Stimulated activated naive B cell treated with anti-CD40 and anti-IgM and Interleukin-4, amounts not matched to agents 10 μg/mL and 1 μg/mL and 100 μg/mL, for 72 hours (primary cell): ENCODE results near the gene DBH.

Experiments
- ATAC-seq, 2 donors: fragments of 150-1000 bp; cut with Tn5 transposase; replicated peaks; 2 replicates each; pipeline ENCODE4 v1.10.0; 2021; ENCODE audit warnings: moderate library complexity in 1 of 2
- DNase-seq: peaks from one replicate; pipeline ENCODE4 v3.0.0; 2021
- H3K27ac Mint-ChIP-seq: one replicate; pipeline ENCODE4 v1.8.0; 2022; ENCODE audit warnings: mild to moderate bottlenecking, mixed read lengths
- H3K27me3 Mint-ChIP-seq, 2 donors: one replicate each; pipeline ENCODE4 v1.8.0; 2022; ENCODE audit warnings: mixed read lengths in 2 of 2
- H3K36me3 Mint-ChIP-seq, 2 donors: one replicate each; pipeline ENCODE4 v1.8.0; 2022; ENCODE audit warnings: mixed read lengths in 2 of 2, mild to moderate bottlenecking in 1 of 2
- H3K4me1 Mint-ChIP-seq, 2 donors: one replicate each; pipeline ENCODE4 v1.8.0; 2022; ENCODE audit warnings: mixed read lengths in 2 of 2, mild to moderate bottlenecking in 1 of 2
- H3K4me3 Mint-ChIP-seq, 2 donors: one replicate each; pipeline ENCODE4 v1.8.0; 2022; ENCODE audit warnings: mild to moderate bottlenecking in 2 of 2, mixed read lengths in 2 of 2, moderate library complexity in 1 of 2
- H3K9me3 Mint-ChIP-seq, 2 donors: one replicate each; pipeline ENCODE4 v1.8.0; 2022; ENCODE audit warnings: mixed read lengths in 2 of 2, mild to moderate bottlenecking in 1 of 2

DBH gene

GRCh38 chr9:133608889-133609288 is 27.3 kb upstream of the DBH start:
- no peak overlapping the region for H3K27ac Mint-ChIP-seq
- H3K36me3 Mint-ChIP-seq: peaks cover 0 to 2% of the 10 kb centered on the region in 2 donors
- DNase-seq: no peak
- ATAC-seq: no peak
- no peak overlapping the region for H3K4me3 Mint-ChIP-seq
- no peaks in the 10 kb centered on the region for H3K9me3 Mint-ChIP-seq
- H3K4me1 Mint-ChIP-seq: peaks cover 8 to 11% of the 10 kb centered on the region in 2 donors
- peaks cover 69 to 87% of the 10 kb centered on the region in 2 donors for H3K27me3 Mint-ChIP-seq

- Mint-ChIP-seq H3K4me1 (peaks cover 5% of the 10 kb centered on the region in 2 donors), H3K36me3 (peaks cover 0 to 2% of the 10 kb centered on the region in 2 donors), H3K27me3 (peaks cover 72 to 87% of the 10 kb centered on the region in 2 donors), H3K4me3 (no peak within 1 kb of the TSS), H3K27ac (no peak within 1 kb of the TSS), H3K9me3 (no peaks in the 10 kb centered on the region)
- no peak for DNase-seq
- ATAC-seq: peak in 1 of 2 donors; percentile 46
Observed at GRCh38 chr9:133609311-133610098, 26.7 kb upstream of the DBH start, which contains the start of gene FAM163B. FAM163B (minus strand) TSS chr9:133609389; CDS start chr9:133580223, 29,166 bp downstream.

- no peak for ATAC-seq
- no peak overlapping the region for H3K4me3 Mint-ChIP-seq
- peaks cover 70 to 91% of the 10 kb centered on the region in 2 donors for H3K27me3 Mint-ChIP-seq
- H3K36me3 Mint-ChIP-seq: peaks cover 0 to 2% of the 10 kb centered on the region in 2 donors
- DNase-seq: no peak
- no peaks in the 10 kb centered on the region for H3K4me1 Mint-ChIP-seq
- no peaks in the 10 kb centered on the region for H3K9me3 Mint-ChIP-seq
- H3K27ac Mint-ChIP-seq: no peak overlapping the region
Observed at GRCh38 chr9:133610845-133611244, 25.3 kb upstream of the DBH start.

- no peak for ATAC-seq
Observed at GRCh38 chr9:133612051-133612450, 24.1 kb upstream of the DBH start.

GRCh38 chr9:133612816-133613215 is 23.3 kb upstream of the DBH start:
- Mint-ChIP-seq H3K4me3 (no peak overlapping the region), H3K27me3 (peaks cover 65 to 92% of the 10 kb centered on the region in 2 donors), H3K27ac (no peak overlapping the region), H3K4me1 (no peaks in the 10 kb centered on the region), H3K9me3 (no peaks in the 10 kb centered on the region), H3K36me3 (peaks cover 0 to 2% of the 10 kb centered on the region in 2 donors)
- DNase-seq (no peak), ATAC-seq (no peak)

More at GRCh38 chr9:133612051-133612450, 24.1 kb upstream of the DBH start:
- peaks cover 0 to 2% of the 10 kb centered on the region in 2 donors for H3K36me3 Mint-ChIP-seq
- no peak overlapping the region for H3K4me3 Mint-ChIP-seq
- H3K9me3 Mint-ChIP-seq: no peaks in the 10 kb centered on the region
- no peaks in the 10 kb centered on the region for H3K4me1 Mint-ChIP-seq
- H3K27me3 Mint-ChIP-seq: peaks cover 66 to 91% of the 10 kb centered on the region in 2 donors
- H3K27ac Mint-ChIP-seq: no peak overlapping the region
- no peak for DNase-seq

- no peaks in the 10 kb centered on the region for H3K4me1 Mint-ChIP-seq
- H3K9me3 Mint-ChIP-seq: no peaks in the 10 kb centered on the region
- H3K27ac Mint-ChIP-seq: no peak overlapping the region
- no peak overlapping the region for H3K4me3 Mint-ChIP-seq
- ATAC-seq (no peak), DNase-seq (no peak)
- peaks cover 0 to 2% of the 10 kb centered on the region in 2 donors for H3K36me3 Mint-ChIP-seq
- peaks cover 64 to 92% of the 10 kb centered on the region in 2 donors for H3K27me3 Mint-ChIP-seq
Observed at GRCh38 chr9:133613432-133613831, 22.7 kb upstream of the DBH start.

- no peak overlapping the region for H3K4me3 Mint-ChIP-seq
- no peaks in the 10 kb centered on the region for H3K9me3 Mint-ChIP-seq
- no peak overlapping the region for H3K27ac Mint-ChIP-seq
- peaks cover 69 to 94% of the 10 kb centered on the region in 2 donors for H3K27me3 Mint-ChIP-seq
- no peak for ATAC-seq
- DNase-seq: no peak
- H3K4me1 Mint-ChIP-seq: no peaks in the 10 kb centered on the region
- H3K36me3 Mint-ChIP-seq: peaks cover 0 to 2% of the 10 kb centered on the region in 2 donors
Observed at GRCh38 chr9:133614056-133614455, 22.1 kb upstream of the DBH start.

GRCh38 chr9:133614678-133615077 is 21.5 kb upstream of the DBH start:
- no peak overlapping the region for H3K27ac Mint-ChIP-seq
- no peak overlapping the region for H3K4me3 Mint-ChIP-seq
- DNase-seq (no peak), ATAC-seq (no peak)
- H3K36me3 Mint-ChIP-seq: peaks cover 0 to 1% of the 10 kb centered on the region in 2 donors
- H3K27me3 Mint-ChIP-seq: peaks cover 65 to 91% of the 10 kb centered on the region in 2 donors
- no peaks in the 10 kb centered on the region for H3K9me3 Mint-ChIP-seq
- H3K4me1 Mint-ChIP-seq: peaks cover 1 to 2% of the 10 kb centered on the region in 2 donors

GRCh38 chr9:133615186-133615585 is 21.0 kb upstream of the DBH start:
- Mint-ChIP-seq H3K9me3 (no peaks in the 10 kb centered on the region), H3K4me3 (no peak overlapping the region), H3K27ac (no peak overlapping the region), H3K4me1 (peaks cover 6 to 7% of the 10 kb centered on the region in 2 donors), H3K36me3 (no peaks in the 10 kb centered on the region), H3K27me3 (peaks cover 60 to 90% of the 10 kb centered on the region in 2 donors)
- DNase-seq: no peak
- ATAC-seq: no peak

- DNase-seq (no peak), ATAC-seq (no peak)
- Mint-ChIP-seq H3K9me3 (no peaks in the 10 kb centered on the region), H3K4me3 (no peak overlapping the region), H3K27ac (no peak overlapping the region), H3K27me3 (peaks cover 55 to 85% of the 10 kb centered on the region in 2 donors), H3K36me3 (no peaks in the 10 kb centered on the region), H3K4me1 (peaks cover 6 to 10% of the 10 kb centered on the region in 2 donors)
Observed at GRCh38 chr9:133615606-133616188, 20.5 kb upstream of the DBH start.

- Mint-ChIP-seq H3K4me1 (peaks cover 10 to 21% of the 10 kb centered on the region in 2 donors), H3K27ac (peak overlapping the region; percentile 47), H3K4me3 (no peak overlapping the region), H3K36me3 (no peaks in the 10 kb centered on the region), H3K27me3 (peaks cover 48 to 77% of the 10 kb centered on the region in 2 donors), H3K9me3 (no peaks in the 10 kb centered on the region)
- DNase-seq (no peak), ATAC-seq (no peak)
Observed at GRCh38 chr9:133616643-133617405, 19.3 kb upstream of the DBH start.

GRCh38 chr9:133618726-133619125 is 17.4 kb upstream of the DBH start:
- Mint-ChIP-seq H3K27ac (no peak overlapping the region), H3K9me3 (no peaks in the 10 kb centered on the region), H3K4me3 (no peak overlapping the region), H3K27me3 (peaks cover 55 to 75% of the 10 kb centered on the region in 2 donors), H3K4me1 (peaks cover 11 to 25% of the 10 kb centered on the region in 2 donors), H3K36me3 (peaks cover 0 to 2% of the 10 kb centered on the region in 2 donors)
- ATAC-seq (no peak), DNase-seq (no peak)

- ATAC-seq: peak; percentile 93 to 94
- Mint-ChIP-seq H3K27me3 (peaks cover 58 to 74% of the 10 kb centered on the region in 2 donors), H3K27ac (peak overlapping the region; percentile 3), H3K4me3 (peak overlapping the region in 1 of 2 donors; percentile 20), H3K36me3 (peaks cover 0 to 2% of the 10 kb centered on the region in 2 donors), H3K9me3 (peaks cover 2% of the 10 kb centered on the region in 2 donors), H3K4me1 (peaks cover 11 to 25% of the 10 kb centered on the region in 2 donors)
- peak; percentile 27 for DNase-seq
Observed at GRCh38 chr9:133619791-133620190, 16.4 kb upstream of the DBH start.

GRCh38 chr9:133621725-133622267 is 14.4 kb upstream of the DBH start:
- Mint-ChIP-seq H3K36me3 (peaks cover 7% of the 10 kb centered on the region in 2 donors), H3K27me3 (peaks cover 55 to 58% of the 10 kb centered on the region in 2 donors), H3K4me3 (no peak overlapping the region), H3K4me1 (peaks cover 11 to 25% of the 10 kb centered on the region in 2 donors), H3K9me3 (peaks cover 11 to 13% of the 10 kb centered on the region in 2 donors), H3K27ac (no peak overlapping the region)
- no peak for ATAC-seq
- DNase-seq: no peak
